Tibial artery (tissue), 4 donors: ENCODE results near the gene MTARC2.
A peak's percentile ranks its signal among the peaks of the same experiment; 100 is the strongest.

Source experiments
- DNase-seq, 2 donors: peaks; one replicate each; pipeline ENCODE4 v3.0.0-alpha.2; 2019
- H3K27ac ChIP-seq, 2 donors: fragments of 200-600 bp; sonication (generic) in 1 of 2; 1 replicate in 1 of 2; 2 replicates in 1 of 2; pipeline ENCODE4 v1.5.1; 2018 to 2019; ENCODE audit warnings: mild to moderate bottlenecking in 1 of 2
- H3K27me3 ChIP-seq, 2 donors: fragments of 200-600 bp; sonication (generic) in 1 of 2; one replicate each; pipeline versions ENCODE4 v1.5.1 to v1.6.0; 2016 to 2019
- H3K36me3 ChIP-seq, 3 donors: fragments of 200-600 bp; sonication (generic) in 2 of 3; one replicate each; pipeline ENCODE4 v1.5.1; 2016 to 2019; ENCODE audit warnings: mild to moderate bottlenecking in 2 of 3
- H3K4me1 ChIP-seq, 4 donors: fragments of 200-600 bp; sonication (generic) in 2 of 4; 1 replicate in 3 of 4; 2 replicates in 1 of 4; pipeline ENCODE4 v1.5.1; 2016 to 2019
- H3K4me3 ChIP-seq, 2 donors: fragments of 200-600 bp; sonication (generic) in 1 of 2; 1 replicate in 1 of 2; 2 replicates in 1 of 2; pipeline ENCODE4 v1.5.1; 2018 to 2019; ENCODE audit warnings: mild to moderate bottlenecking in 2 of 2
- H3K9me3 ChIP-seq, 3 donors: fragments of 200-600 bp; sonication (generic) in 1 of 3; one replicate each; pipeline ENCODE4 v1.5.1; 2016 to 2019
- intact Hi-C: fragments of 100-400 bp; cut with DNase I; formaldehyde crosslinking; loops from one replicate; pipeline ENCODE4 v1.15.0; 2023; ENCODE audit warnings: low total_unique reads
- TF ChIP-seq, protein P1 (sequence below), 2 experiments: fragments of 200-600 bp in 1 of 2; fragments of 450-650 bp in 1 of 2; IDR thresholded peaks; one replicate each; pipeline ENCODE4 v1.5.1; 2017 to 2019; ENCODE audit warnings: antibody characterized with exemption in 2 of 2, mild to moderate bottlenecking in 1 of 2, moderate library complexity in 1 of 2

MTARC2 gene

DNA sequence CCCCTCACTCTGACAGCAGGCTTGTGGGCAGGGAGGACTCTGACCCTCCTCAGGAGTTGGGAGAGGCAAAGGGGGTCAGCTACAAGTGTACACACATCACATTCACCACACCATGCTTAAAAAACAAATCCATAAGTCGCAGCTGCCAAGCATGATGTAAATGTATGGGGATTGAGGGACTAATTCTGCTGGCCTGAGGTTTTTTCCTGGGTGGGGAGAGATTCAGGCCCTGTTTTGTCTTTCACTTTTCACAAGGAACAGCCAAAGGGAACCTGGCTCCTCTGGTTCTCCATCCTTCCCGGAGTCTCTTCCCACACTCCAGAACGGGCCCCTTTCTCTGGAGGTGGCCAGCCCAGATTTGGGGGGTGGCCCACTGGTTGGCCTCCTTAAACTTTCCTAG is 1.3 kb upstream of the MTARC2 start:
- Histone ChIP-seq H3K9me3 (no peaks in the 10 kb centered on the region), H3K4me1 (peaks cover 0 to 37% (median 30%) of the 10 kb centered on the region in 4 donors), H3K4me3 (no peak overlapping the region), H3K36me3 (no peaks in the 10 kb centered on the region), H3K27me3 (no peaks in the 10 kb centered on the region), H3K27ac (peak overlapping the region; percentile 91 to 95)
- intact Hi-C loops, result no loop called here
- DNase-seq, result no peak
- TF ChIP-seq, protein P1, sequence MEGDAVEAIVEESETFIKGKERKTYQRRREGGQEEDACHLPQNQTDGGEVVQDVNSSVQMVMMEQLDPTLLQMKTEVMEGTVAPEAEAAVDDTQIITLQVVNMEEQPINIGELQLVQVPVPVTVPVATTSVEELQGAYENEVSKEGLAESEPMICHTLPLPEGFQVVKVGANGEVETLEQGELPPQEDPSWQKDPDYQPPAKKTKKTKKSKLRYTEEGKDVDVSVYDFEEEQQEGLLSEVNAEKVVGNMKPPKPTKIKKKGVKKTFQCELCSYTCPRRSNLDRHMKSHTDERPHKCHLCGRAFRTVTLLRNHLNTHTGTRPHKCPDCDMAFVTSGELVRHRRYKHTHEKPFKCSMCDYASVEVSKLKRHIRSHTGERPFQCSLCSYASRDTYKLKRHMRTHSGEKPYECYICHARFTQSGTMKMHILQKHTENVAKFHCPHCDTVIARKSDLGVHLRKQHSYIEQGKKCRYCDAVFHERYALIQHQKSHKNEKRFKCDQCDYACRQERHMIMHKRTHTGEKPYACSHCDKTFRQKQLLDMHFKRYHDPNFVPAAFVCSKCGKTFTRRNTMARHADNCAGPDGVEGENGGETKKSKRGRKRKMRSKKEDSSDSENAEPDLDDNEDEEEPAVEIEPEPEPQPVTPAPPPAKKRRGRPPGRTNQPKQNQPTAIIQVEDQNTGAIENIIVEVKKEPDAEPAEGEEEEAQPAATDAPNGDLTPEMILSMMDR (IDR thresholded peaks at IDR 0.05), result no peak

DNA sequence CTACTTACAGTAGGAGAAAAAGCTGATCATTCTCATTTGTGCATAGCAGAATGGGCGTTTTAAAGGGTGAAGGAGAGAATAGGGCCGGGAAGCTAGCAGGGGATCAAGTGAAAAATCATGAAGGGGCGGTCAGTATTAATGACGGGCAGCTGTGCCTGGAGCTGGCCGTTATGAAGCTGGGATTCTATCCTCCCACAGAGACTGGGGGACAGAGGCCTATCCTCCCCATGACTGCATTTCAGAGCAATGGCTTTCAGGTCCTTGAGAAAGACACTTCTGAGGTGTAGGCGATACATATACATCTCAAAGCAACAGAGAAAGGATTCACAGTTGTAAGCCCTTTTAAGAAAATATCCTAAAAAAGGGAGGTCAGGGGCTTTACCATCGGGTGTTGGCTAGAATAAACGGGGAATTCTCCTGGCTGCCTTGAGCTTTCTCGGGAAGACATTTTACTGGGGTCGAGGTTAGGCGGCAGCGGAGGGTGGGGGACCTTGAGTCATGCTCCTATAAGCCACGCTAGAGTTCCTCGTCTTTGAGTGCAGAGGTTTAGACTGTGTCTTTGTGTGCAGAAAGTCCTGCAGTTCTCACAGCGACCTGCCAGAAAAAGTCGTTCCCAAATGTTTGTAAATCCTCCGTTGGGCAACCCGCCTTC is 559 bp upstream of the MTARC2 start:
- Histone ChIP-seq H3K27me3 (no peaks in the 10 kb centered on the region), H3K36me3 (no peaks in the 10 kb centered on the region), H3K9me3 (no peaks in the 10 kb centered on the region), H3K27ac (peak overlapping the region; percentile 91 to 95), H3K4me1 (peaks cover 0 to 43% (median 30%) of the 10 kb centered on the region in 4 donors), H3K4me3 (peak overlapping the region; percentile 94 to 95)
- intact Hi-C loops, result no loop called here
- no peak for DNase-seq
- TF ChIP-seq, protein P1 (IDR thresholded peaks at IDR 0.05), result peak in 1 of 2 experiments; percentile 6

DNA sequence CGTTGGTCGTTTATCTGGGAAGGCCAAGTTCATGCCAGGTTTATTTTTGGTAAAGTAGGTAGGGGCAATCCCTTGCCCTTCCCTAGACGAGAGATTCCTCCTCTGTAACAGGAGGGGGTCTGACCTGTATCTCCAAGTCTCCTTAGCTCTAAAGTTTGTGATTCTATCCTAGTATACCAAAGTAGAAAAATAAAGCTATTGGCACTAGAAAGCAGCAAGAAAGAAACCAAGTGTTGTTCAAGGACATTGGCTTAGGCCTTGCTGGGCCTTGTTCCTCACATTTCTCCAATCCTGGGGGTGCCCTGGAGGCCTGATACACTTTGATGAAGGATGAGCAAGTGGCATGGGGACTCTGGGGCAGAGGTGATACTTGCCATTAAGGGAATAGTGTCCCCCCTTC is 814 bp downstream of the MTARC2 start:
- DNase-seq, result no peak
- TF ChIP-seq, protein P1 (IDR thresholded peaks at IDR 0.05), result no peak
- intact Hi-C loops, result no loop called here
- peak overlapping the region; percentile 91 to 95 for H3K27ac ChIP-seq
- H3K27me3 ChIP-seq, result no peaks in the 10 kb centered on the region
- H3K36me3 ChIP-seq, result no peaks in the 10 kb centered on the region
- no peaks in the 10 kb centered on the region for H3K9me3 ChIP-seq
- peaks cover 0 to 51% (median 30%) of the 10 kb centered on the region in 4 donors for H3K4me1 ChIP-seq
- peak overlapping the region; percentile 94 to 95 for H3K4me3 ChIP-seq

DNA sequence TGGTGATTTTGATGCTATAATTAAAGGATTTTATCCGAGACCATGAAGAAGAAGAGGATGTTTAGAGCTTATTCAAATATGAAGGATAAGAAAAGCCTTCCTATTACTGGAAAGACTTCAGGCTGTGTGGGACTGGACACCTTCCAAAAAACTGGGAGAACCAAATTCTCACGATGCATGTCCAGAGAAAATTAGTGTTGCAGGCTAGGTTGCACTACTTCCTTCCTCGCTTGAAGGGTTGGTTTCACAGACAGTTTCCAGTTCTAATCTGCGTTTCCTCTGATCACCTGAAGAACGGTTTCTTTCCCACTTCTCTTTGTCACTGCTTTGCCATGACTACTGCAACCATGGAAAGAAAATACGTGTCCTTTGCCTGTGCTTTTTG is 2.0 kb downstream of the MTARC2 start:
- Histone ChIP-seq H3K27me3 (no peaks in the 10 kb centered on the region), H3K9me3 (no peaks in the 10 kb centered on the region), H3K4me1 (peaks cover 0 to 51% (median 30%) of the 10 kb centered on the region in 4 donors), H3K36me3 (peaks cover 4 to 9% (median 5%) of the 10 kb centered on the region in 3 donors), H3K27ac (peak overlapping the region; percentile 24 to 91), H3K4me3 (peak overlapping the region; percentile 94 to 95)
- TF ChIP-seq, protein P1 (IDR thresholded peaks at IDR 0.05), result no peak
- intact Hi-C loops, result no loop called here
- no peak for DNase-seq

DNA sequence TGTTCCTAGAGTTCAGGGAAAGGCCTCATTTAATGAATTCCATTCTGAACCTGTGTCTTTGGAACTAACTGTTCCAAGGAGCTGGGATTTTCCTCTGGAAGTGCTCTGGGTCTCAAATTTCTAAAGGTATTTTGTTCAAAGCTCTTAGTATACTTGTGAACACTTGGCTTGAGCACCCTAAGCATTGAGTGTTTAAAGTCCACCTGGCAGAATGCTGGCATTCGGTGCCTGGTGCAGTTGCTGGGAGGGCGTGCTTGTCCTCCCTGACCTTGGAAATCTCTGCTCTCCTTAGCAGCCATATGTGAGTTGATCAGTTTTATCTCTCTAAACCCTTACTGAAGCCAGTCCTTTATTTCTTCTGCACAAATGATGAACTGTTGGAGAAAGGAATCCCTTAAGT is 3.0 kb downstream of the MTARC2 start:
- no peak for DNase-seq
- peaks cover 14 to 19% (median 15%) of the 10 kb centered on the region in 3 donors for H3K36me3 ChIP-seq
- H3K27me3 ChIP-seq, result no peaks in the 10 kb centered on the region
- H3K9me3 ChIP-seq, result no peaks in the 10 kb centered on the region
- intact Hi-C loops, result no loop called here
- TF ChIP-seq, protein P1 (IDR thresholded peaks at IDR 0.05), result no peak
- no peak overlapping the region for H3K4me3 ChIP-seq
- peaks cover 0 to 51% (median 30%) of the 10 kb centered on the region in 4 donors for H3K4me1 ChIP-seq
- H3K27ac ChIP-seq, result no peak overlapping the region
